Middle frontal gyrus (tissue), 1 donor: ENCODE measurements around the gene ADGRG1.
"Not testable (repeated sequence)": the region's sequence is repeated elsewhere in the genome, so short reads cannot be mapped to it uniquely, and the experiment has no call there.

Experiments
- DNase-seq: peaks from one replicate; pipeline ENCODE4 v3.0.0-alpha.2; 2015; ENCODE audit warnings: low spot score; ENCODE audit errors: extremely low spot score

ADGRG1 gene

DNA sequence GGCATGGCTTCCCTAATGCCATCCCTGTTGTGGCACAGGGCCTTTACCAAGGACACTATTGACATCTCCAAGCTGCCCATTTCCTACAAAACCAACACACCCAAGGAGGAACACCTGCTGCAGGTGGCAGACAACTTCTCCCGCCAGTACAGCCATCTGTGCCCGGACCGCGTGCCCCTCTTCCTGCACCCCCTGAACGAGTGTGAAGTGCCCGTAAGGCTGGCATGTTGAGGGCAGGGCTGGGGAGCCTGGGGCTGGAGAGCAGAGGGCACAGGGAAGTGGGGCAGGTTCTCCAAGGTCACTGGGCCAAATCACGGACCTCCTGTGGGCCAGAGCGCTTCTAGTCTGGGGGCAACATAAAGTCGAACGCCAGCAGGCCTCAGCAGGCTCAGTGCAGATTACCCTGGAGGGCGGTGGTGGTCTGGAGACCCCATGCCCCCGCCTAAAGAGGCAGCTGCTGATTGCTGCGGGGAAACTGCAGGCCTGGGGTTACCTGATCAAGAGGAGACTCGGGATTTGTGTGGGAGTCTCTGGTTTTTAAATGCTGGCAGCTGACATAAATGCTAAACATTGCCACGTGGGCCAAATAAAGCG is 70.5 kb downstream of the ADGRG1 start:
- no peak for DNase-seq

DNA sequence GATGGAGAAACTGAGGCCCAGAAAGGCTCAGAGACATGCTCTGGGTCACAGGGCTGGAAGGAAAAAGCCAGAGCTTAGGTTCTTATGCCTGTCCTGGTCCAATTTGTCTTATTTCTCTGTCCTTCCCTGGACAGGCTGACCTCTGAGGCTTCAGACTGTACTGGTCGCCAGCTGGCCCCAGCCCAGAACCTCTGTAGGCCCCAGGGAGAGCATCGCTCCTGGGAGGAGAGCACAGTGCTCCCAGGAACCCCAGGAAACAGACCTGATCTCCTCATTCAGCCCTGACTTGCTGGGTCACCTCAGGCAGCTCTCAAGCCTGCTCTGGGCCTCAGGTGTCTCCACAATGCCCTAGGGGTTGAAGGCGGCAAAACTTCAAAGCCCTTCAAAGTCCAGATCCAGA is 71.1 kb downstream of the ADGRG1 start:
- no peak for DNase-seq

DNA sequence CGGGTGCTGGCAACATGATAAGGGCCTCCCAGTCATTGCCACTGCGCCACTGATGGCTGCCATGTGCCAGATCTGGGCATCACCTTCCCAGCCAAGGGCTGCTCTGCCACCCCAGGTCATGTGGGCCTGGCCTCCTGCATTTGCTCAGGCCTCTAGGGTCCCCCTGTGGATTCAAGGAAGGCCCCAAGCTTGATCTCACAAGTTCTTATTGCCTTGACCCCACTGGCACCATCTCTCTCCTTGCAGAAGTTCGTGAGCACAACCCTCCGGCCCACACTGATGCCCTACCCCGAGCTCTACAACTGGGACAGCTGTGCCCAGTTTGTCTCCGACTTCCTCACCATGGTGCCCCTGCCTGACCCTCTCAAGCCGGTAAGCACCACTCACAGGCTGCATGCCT is 71.5 kb downstream of the ADGRG1 start:
- no peak for DNase-seq

DNA sequence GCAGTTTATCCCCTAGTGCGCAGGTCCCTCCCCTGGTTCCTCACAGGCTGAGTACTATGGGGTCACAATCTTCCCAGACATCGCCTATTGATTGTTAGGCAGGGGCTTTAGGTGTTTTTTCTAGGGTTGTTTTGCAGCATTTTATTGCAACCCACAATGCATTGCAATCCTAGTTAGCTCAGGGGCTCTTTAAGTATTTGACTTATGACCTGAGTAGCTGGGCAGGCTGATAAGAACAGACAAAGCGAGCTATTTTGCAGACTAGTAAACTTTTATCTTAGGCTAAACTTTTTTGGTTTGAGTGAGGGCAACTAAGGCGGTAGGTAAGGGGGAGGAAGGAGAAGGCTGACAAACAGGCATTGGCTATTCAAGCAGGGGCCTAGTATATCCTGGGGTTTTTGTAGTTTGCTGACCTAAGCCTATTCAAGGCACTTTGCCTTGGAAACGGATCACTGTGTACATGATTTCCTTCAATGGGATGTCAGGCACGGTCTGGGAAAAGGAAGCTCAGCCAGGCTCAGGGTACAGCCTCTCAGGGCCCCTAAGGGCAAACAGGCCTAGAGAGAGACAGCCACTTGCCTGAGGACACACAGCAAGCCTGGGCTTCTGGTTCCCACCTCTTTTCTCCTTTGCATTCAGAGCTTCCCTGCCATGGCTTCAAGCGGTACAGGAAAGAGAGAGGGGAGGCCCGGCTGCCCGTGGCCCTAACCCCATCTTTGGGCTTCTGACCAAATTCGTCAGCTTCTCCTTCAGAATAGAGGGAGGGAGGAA is 72.5 kb downstream of the ADGRG1 start:
- no peak for DNase-seq

DNA sequence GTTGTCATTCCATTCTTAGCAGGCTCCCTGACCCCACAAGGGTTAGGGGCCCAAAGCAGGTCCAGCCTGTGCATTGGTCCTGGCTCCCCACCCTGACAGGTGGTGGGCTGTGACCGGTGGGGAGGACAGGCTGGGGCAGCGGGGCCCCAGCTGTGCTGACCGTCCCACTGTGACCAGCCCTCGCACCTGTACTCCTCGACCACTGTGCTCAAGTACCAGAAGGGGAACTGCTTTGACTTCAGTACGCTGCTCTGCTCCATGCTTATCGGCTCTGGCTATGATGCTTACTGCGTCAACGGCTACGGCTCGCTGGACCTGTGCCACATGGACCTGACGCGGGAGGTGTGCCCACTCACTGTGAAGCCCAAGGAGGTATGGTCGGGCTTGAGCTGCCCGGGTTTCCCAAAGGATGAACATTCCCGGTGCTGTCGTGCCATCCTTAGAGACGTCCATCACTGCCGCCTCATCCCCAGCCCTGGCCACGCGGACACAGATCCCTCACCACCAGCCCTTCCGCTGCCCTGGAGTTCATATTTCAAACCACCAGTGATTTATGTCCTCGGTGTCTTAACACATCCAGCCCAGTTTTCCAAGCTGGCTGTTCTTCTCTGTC is 73.4 kb downstream of the ADGRG1 start:
- no peak for DNase-seq

DNA sequence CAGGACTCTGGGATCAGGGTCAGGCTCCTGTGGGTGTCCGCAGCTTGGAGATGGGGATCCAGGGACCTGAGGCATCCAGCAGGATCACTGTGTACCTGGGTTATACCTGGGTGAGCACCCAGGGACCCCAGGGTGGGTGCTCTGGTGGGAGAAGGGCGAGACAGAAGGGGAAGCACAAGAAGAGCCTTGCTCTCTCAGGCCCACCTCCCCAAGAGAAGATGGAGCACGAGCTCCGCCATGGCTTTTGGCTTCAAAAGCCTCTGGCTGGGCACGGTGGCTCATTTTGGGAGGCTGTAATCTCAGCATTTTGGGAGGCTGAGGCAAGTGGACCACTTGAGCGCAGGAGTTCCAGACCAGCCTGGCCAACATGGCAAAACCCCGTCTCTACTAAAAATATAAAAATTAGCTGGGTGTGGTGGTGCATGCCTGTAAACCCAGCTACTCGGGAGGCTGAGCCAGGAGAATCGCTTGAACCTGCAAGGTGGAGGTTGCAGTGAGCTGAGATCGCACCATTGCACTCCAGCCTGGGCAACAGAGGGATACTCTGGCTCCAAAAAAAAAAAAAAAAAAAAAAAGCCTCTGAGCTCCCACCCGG is 75.1 kb downstream of the ADGRG1 start:
- DNase-seq, result no peak

DNA sequence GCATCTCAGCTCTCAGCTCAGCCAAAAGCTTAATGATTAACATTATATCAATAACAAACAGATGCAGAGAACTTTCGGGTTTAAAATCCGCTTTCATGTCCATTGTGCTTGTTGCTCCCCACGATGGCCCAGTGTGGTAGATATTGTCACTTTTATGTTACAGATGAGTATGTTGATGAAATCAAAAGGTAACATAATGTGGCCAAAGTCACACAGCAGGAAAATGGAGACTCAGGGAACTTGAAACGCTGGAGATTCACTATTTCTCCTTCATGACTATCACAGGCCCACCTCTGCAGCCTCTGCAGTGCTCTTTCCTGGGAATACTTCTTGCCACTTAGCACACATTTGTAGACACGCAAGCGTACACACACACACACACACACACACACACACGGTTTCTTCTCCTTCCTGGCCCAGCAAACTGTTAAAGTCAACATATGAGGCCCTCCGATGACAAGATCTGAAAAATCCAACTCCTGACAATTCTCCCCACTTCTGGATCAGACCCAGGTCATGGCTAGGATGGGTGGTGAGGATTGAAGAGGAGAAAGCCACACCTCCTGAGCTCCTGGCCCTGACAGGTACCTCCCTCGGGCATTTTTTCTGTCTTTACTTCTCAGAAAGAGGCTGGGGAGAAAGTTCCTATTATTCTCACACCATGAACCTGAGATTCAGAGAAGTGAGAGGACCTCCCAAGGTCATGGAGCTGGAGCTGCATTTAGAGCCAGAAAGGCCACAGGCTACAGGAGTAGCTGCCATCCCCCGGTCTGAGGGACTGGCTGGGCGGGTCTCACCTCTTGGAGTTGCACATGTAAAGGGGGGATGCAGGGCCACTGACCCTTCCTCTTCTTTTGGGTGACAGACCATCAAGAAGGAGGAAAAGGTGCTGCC is 75.8 kb downstream of the ADGRG1 start:
- DNase-seq, result no peak

DNA sequence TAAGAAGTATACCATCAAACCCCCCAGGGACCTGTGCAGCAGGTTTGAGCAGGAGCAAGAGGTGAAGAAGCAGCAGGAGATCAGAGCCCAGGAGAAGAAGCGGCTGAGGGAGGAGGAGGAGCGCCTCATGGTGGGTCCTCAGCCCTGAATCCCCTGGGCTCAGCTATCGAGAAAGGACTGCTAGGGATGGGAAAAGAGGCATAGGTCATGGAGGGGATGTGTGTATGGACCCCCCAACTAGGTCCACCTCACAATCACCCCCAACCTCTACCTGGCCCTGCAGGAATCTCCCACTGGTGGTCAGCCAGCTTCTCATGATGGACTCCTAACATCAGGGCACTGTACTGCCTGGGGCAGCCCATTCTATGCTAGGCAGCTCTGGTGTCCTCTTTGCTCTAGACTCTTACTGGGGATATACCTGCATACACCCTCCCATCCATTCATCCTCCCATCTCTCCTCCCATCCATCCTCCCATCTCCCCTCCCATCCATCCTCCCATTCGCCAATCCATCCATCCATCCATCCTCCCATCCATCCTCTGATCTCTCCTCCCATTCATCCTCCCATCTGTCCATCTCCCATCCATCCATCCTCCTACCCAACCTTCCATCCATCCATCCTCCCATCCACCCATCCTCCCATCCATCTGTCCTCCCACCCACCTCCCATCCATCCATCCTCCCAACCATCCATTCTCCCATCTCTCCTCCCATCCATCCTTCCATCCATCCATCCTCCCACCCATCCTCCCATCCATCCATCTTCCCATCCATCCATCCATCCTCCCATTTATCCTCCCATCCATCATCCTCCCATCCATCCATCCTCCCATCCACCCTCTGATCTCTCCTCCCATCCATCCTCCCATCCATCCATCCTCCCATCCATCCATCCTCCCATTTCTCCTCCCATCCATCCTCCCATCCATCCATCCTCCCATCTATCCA is 76.7 kb downstream of the ADGRG1 start:
- no peak for DNase-seq

DNA sequence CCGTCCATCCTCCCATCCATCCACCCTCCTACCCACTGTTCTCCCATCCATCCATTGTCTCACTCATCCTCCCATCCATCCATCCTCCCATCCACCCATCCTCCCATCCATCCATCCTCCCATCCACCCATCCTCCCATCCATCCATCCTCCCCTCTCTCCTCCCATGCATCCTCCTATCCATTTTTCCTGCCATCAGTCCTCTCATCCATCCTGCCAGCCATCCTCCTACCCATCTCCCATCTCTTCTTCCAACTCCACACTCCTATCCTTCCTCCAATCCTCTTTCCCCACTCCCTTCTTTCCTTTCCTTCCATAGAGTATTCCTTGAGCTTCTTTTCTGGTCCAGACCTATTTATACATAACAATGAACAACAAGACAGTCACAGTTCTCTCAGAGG is 78.3 kb downstream of the ADGRG1 start:
- no peak for DNase-seq

DNA sequence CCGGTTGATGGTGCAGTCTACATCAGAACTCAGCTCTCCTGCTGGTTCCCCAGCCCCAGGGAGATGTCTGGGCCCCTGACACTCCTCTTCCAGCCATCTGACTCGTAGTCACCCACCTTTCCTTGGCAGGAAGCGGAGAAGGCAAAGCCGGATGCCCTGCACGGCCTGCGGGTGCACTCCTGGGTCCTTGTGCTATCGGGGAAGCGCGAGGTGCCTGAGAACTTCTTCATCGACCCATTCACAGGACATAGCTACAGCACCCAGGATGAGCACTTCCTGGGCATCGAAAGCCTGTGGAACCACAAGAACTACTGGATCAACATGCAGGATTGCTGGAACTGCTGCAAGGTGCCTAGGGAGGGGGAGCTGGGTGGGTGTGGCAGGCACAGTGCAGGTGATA is 78.9 kb downstream of the ADGRG1 start:
- DNase-seq, result no peak

DNA sequence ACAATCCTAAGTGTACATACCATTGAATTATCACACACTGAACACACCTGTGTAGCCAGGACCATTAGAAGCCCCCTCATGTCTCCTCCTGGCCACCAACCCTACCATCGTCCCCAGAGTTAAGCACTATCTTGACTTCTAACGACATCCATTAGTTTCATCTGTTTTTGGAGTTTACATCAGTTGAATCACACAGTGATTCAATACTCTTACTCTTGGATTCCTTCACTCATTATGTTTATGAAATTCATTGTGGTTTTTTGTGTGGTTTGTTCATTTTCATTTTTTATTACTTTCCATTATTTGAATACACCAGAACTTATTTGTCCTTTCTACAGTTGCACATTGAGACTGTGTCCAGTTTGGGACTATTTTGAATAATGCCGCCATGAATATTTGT is 79.7 kb downstream of the ADGRG1 start:
- no peak for DNase-seq

DNA sequence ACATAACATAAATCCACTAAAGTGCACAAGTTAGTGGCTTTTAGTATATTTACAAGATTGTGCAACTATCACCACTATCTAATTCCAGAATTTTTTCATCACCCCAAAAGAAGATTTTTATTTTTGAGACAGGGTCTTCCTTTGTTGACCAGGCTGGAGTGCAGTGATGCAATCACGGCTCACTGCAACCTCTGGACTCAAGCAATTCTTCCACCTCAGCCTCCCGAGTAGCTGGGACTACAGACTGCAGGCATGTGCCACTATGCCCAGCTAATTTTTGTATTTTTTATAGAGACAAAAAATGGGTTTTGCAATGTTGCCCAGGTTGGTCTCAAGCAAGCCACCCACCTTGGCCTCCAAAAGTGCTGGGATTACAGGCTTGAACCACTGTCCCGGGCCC is 81.2 kb downstream of the ADGRG1 start:
- DNase-seq, result no peak

DNA sequence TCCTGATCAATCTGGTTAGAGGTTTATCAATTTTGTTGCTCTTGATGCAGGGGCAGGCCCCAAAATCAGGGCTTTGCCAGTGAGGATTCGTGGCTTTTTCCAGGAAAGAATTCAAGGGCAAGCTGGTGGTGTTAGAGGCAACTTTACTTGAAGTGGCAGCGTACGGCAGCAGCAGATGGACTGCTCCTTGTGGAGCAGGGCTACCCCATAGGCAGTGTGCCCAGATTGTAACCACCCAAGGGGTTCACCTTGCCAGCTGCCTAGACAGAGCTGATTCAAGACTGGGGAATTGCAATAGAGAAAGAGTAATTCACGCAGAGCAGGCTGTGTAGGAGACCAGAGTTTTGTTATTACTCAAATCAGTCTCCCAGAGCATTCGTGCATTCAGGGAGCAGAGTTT is 82.9 kb downstream of the ADGRG1 start:
- no peak for DNase-seq

DNA sequence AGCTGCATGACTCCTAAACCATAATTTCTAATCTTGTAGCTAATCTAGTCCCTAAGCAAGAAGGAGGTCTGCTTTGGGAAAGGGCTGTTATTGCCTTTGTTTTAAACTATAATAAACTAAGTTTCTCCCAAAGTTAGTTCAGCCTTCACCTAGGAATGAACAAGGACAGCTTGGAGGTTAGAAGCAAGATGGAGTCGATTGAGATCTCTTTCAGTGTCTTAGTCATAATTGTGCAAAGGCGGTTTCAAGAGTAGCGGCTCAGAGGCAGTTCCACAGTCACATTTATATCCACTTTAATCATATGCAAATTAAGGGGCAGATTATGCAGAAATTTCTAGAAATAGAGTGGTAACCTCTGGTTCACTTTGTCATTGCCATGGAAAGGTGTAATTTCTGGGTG is 83.6 kb downstream of the ADGRG1 start:
- no peak for DNase-seq

DNA sequence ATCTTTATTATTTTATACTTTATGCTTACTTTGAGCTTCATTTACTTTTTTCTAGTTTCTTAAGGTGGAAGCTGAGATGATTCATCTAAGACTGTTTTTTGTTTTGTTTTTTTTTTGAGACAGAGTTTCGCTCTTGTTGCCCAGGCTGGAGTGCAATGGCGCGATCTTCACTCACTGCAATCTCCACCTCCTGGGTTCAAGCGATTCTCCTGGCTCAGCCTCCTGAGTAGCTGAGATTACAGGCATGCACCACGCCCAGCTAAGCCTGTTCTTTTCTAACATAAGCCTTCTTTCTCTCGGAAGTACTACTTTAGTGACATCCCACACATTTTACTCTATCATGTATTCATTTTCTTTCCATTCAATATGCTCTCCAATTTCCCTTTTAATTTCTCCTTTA is 84.1 kb downstream of the ADGRG1 start:
- DNase-seq, result not testable (repeated sequence)

DNA sequence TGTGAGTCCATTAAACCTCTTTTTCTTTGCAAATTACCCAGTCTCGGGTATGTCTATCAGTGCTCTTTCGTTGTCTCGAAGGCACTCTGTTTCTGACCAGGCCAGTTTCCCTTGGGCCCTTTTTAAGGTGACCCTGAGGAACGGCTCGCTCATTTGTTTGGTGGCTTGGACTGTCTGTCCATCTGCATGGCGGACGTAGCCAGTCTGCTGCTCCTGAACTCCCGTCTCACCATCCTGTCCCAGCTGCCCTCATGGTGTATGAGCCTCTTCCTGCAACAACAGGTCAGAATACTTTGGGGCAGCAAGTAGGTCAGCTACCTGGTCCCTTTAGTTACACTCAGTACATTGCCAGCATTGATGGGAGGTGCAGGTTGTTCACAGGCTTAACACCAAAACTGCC is 85.2 kb downstream of the ADGRG1 start:
- no peak for DNase-seq

DNA sequence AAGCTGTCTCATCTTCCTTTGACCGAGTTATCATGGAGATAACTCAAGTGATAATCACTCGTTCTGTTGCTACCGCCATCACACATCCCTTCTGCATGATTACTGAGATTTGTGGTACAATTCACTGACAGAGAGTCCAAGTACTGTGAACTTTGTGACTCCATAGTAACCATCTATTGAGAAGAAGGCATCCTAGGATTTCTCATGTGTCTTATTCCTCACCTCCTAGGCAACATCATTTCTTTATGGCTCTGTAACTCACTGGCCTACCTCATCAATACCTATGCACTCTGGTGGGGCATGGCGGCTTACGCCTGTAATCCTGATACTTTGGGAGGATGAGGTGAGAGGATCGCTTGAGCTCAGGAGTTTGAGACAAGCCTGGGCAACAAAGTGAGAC is 85.6 kb downstream of the ADGRG1 start:
- DNase-seq, result no peak
